CD14-positive monocyte (primary cell): ENCODE results near the gene GAK. TPM values are rescaled to one million over a fixed set of nuclear protein-coding genes. Genes with fewer than 3 reads are reported as not detected.
A peak's percentile ranks its signal among the peaks of the same experiment; 100 is the strongest.

Source experiments
- DNase-seq, 3 donors: peaks; one replicate each; pipeline ENCODE4 v3.0.0-alpha.2; 2011 to 2022
- H2AFZ ChIP-seq: 2 replicates; pipeline ENCODE4 v1.6.0; 2012; ENCODE audit warnings: mild to moderate bottlenecking, low read depth, low read length, inconsistent platforms; ENCODE audit not compliant: insufficient read depth, poor library complexity, severe bottlenecking
- H3K27ac ChIP-seq, 2 donors: 1 replicate in 1 of 2; 2 replicates in 1 of 2; pipeline ENCODE4 v1.5.1; 2012 to 2013; ENCODE audit warnings: low read length in 2 of 2, control low read depth in 1 of 2, inconsistent platforms in 1 of 2, low read depth in 1 of 2, mild to moderate bottlenecking in 1 of 2
- H3K27me3 ChIP-seq, 2 donors: one replicate each; pipeline versions ENCODE4 v1.6.0 to v1.6.1; 2011 to 2013; ENCODE audit warnings: low read length in 2 of 2; ENCODE audit not compliant: control insufficient read depth in 2 of 2, insufficient read depth in 2 of 2
- H3K36me3 ChIP-seq, 2 donors: replicated peaks in 1 of 2; 1 replicate in 1 of 2; 2 replicates in 1 of 2; pipeline versions ENCODE4 v1.5.1 to v1.6.1; 2012 to 2013; ENCODE audit warnings: low read length in 2 of 2, control low read depth in 1 of 2, inconsistent platforms in 1 of 2, mild to moderate bottlenecking in 1 of 2; ENCODE audit not compliant: insufficient read depth in 2 of 2, control insufficient read depth in 1 of 2
- H3K4me1 ChIP-seq, 2 donors: 1 replicate in 1 of 2; 2 replicates in 1 of 2; pipeline versions ENCODE4 v1.5.1 to v1.6.1; 2012 to 2013; ENCODE audit warnings: low read length in 2 of 2, control low read depth in 1 of 2, inconsistent platforms in 1 of 2, mild to moderate bottlenecking in 1 of 2, moderate library complexity in 1 of 2; ENCODE audit not compliant: insufficient read depth in 2 of 2, control insufficient read depth in 1 of 2
- H3K4me2 ChIP-seq: replicated peaks from 2 replicates; pipeline ENCODE3; 2012; ENCODE audit warnings: low read length, moderate library complexity, mild to moderate bottlenecking; ENCODE audit not compliant: poor library complexity, severe bottlenecking; ENCODE audit errors: extremely low read depth
- H3K4me3 ChIP-seq, 3 experiments: fragments of 200-600 bp in 1 of 3; sonication (generic) in 1 of 3; replicated peaks in 1 of 3; 1 replicate in 2 of 3; 2 replicates in 1 of 3; pipeline ENCODE4 v1.5.1; 2011 to 2013; ENCODE audit warnings: low read length in 3 of 3, mild to moderate bottlenecking in 3 of 3, control low read depth in 2 of 3, low read depth in 2 of 3, inconsistent platforms in 1 of 3, moderate library complexity in 1 of 3
- H3K79me2 ChIP-seq: 2 replicates; pipeline ENCODE4 v1.6.0; 2012; ENCODE audit warnings: mild to moderate bottlenecking, control low read depth, inconsistent platforms, low read length, moderate library complexity; ENCODE audit not compliant: insufficient read depth
- H3K9ac ChIP-seq: 2 replicates; pipeline ENCODE4 v1.6.0; 2017; ENCODE audit warnings: low read length, mild to moderate bottlenecking; ENCODE audit not compliant: insufficient read depth, poor library complexity, severe bottlenecking
- H3K9me3 ChIP-seq, 2 donors: replicated peaks in 1 of 2; 1 replicate in 1 of 2; 2 replicates in 1 of 2; pipeline versions ENCODE4 v1.5.1 to v1.6.1; 2012 to 2013; ENCODE audit warnings: low read length in 2 of 2, control low read depth in 1 of 2; ENCODE audit not compliant: control insufficient read depth in 1 of 2, insufficient read depth in 1 of 2
- H4K20me1 ChIP-seq: 2 replicates; pipeline ENCODE4 v1.6.0; 2012; ENCODE audit warnings: mild to moderate bottlenecking, low read length, control low read depth, moderate library complexity; ENCODE audit not compliant: insufficient read depth
- H3K27ac Mint-ChIP-seq, 7 donors: one replicate each; pipeline ENCODE4 v1.8.0; 2020; ENCODE audit warnings: mild to moderate bottlenecking in 7 of 7, mixed read lengths in 7 of 7, moderate library complexity in 6 of 7, inconsistent platforms in 2 of 7
- H3K27me3 Mint-ChIP-seq, 3 donors: one replicate each; pipeline ENCODE4 v1.8.0; 2021 to 2022; ENCODE audit warnings: low read depth in 3 of 3, mild to moderate bottlenecking in 3 of 3, mixed read lengths in 3 of 3, moderate library complexity in 3 of 3, inconsistent platforms in 1 of 3
- H3K36me3 Mint-ChIP-seq, 2 donors: one replicate each; pipeline ENCODE4 v1.8.0; 2020; ENCODE audit warnings: mixed read lengths in 2 of 2, inconsistent platforms in 1 of 2, mild to moderate bottlenecking in 1 of 2
- H3K4me1 Mint-ChIP-seq: one replicate; pipeline ENCODE4 v1.8.0; 2020; ENCODE audit warnings: mild to moderate bottlenecking, mixed read lengths
- H3K4me3 Mint-ChIP-seq, 2 donors: one replicate each; pipeline ENCODE4 v1.8.0; 2020; ENCODE audit warnings: mild to moderate bottlenecking in 2 of 2, mixed read lengths in 2 of 2, moderate library complexity in 1 of 2
- H3K9me3 Mint-ChIP-seq, 7 donors: one replicate each; pipeline ENCODE4 v1.8.0; 2020 to 2022; ENCODE audit warnings: mixed read lengths in 7 of 7, mild to moderate bottlenecking in 6 of 7, moderate library complexity in 6 of 7, inconsistent platforms in 2 of 7
- WGBS: methylation state at CpG from one replicate; pipeline ENCODE4 v1.1.5; 2013; ENCODE audit warnings: missing lambda C conversion rate; ENCODE audit not compliant: insufficient coverage; 5-methylcytosine and 5-hydroxymethylcytosine counted together
- intact Hi-C, 2 donors: fragments of 100-400 bp; cut with micrococcal nuclease; formaldehyde crosslinking; loops; one replicate each; pipeline versions ENCODE4 v1.15.0 to v1.15.1; 2023
- polyA plus RNA-seq, 3 donors: library from polyadenylated mRNA; depleted of rRNA in 1 of 3; unstranded in 2 of 3; stranded (reverse) in 1 of 3; fragments of 300-500 nt in 2 of 3; fragments of >200 nt in 1 of 3; fragmentation: Illumina TruSeq in 2 of 3; gene quantifications; 1 replicate in 2 of 3; 2 replicates in 1 of 3; pipeline ENCODE4 v1.2.3, GENCODE V29; 2012 to 2021
- TF ChIP-seq, protein P1 (sequence below): fragments of 200-600 bp; IDR thresholded peaks from one replicate; pipeline ENCODE4 v1.8.0; 2022; ENCODE audit warnings: antibody characterized with exemption, mild to moderate bottlenecking

GAK gene
- polyA plus RNA-seq, 3 donors: 40.3 to 88.7 (median 54.9) TPM

DNA sequence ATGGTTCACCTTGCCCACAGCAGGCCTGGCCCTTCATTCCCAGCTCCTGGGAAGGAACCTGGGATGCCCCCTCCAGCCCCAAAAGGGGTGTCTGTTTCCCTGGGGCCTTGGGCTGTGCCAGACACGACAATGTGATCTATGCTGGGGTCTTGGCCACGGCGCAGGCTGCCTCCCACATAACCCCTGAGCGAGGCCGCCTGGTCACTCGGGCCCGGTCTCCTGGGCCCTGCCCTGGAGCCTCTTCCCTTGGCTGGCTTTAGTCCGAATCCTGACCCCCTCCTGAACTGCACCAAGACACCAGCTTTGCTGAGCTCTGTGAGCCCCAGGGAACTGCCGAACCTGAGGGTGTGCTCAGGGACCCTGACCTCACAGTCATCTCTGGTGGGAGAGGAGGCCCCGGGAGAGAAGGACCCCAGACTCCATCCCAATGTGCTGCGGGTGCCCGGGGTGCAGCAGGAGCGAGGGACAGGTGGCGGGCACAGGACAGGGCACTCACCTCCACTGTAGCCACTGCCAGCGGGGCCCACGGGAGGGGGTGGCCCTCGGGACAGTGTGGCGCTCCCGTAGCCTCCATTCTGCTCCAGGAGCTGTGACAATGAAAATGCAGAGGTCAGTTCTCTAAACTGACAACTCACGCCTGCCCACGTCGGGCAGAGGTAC lies 42.0 kb downstream of the GAK start:
- Histone ChIP-seq H3K9me3 (no peaks in the 10 kb centered on the region), H3K79me2 (no peaks in the 10 kb centered on the region), H3K27me3 (no peaks in the 10 kb centered on the region), H3K27ac (no peak overlapping the region), H2AFZ (no peak overlapping the region), H3K9ac (no peak overlapping the region), H3K4me3 (no peak overlapping the region), H3K4me2 (no peak overlapping the region), H4K20me1 (peaks cover 73% of the 10 kb centered on the region), H3K4me1 (no peaks in the 10 kb centered on the region), H3K36me3 (peaks cover 83 to 98% of the 10 kb centered on the region in 2 donors)
- TF ChIP-seq, protein P1, sequence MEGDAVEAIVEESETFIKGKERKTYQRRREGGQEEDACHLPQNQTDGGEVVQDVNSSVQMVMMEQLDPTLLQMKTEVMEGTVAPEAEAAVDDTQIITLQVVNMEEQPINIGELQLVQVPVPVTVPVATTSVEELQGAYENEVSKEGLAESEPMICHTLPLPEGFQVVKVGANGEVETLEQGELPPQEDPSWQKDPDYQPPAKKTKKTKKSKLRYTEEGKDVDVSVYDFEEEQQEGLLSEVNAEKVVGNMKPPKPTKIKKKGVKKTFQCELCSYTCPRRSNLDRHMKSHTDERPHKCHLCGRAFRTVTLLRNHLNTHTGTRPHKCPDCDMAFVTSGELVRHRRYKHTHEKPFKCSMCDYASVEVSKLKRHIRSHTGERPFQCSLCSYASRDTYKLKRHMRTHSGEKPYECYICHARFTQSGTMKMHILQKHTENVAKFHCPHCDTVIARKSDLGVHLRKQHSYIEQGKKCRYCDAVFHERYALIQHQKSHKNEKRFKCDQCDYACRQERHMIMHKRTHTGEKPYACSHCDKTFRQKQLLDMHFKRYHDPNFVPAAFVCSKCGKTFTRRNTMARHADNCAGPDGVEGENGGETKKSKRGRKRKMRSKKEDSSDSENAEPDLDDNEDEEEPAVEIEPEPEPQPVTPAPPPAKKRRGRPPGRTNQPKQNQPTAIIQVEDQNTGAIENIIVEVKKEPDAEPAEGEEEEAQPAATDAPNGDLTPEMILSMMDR: no peak
- no peak for DNase-seq
- peaks cover 79 to 94% of the 10 kb centered on the region in 2 donors for H3K36me3 Mint-ChIP-seq
- intact Hi-C loops: no loop called here
- H3K4me1 Mint-ChIP-seq: no peaks in the 10 kb centered on the region
- no peak overlapping the region for H3K4me3 Mint-ChIP-seq
- WGBS: 97% methylated on average over 17 of the region's 22 CpGs
- H3K27me3 Mint-ChIP-seq: peaks cover 0 to 2% (median 0%) of the 10 kb centered on the region in 3 donors
- peaks cover 0 to 12% (median 0%) of the 10 kb centered on the region in 7 donors for H3K9me3 Mint-ChIP-seq
- no peak overlapping the region for H3K27ac Mint-ChIP-seq

DNA sequence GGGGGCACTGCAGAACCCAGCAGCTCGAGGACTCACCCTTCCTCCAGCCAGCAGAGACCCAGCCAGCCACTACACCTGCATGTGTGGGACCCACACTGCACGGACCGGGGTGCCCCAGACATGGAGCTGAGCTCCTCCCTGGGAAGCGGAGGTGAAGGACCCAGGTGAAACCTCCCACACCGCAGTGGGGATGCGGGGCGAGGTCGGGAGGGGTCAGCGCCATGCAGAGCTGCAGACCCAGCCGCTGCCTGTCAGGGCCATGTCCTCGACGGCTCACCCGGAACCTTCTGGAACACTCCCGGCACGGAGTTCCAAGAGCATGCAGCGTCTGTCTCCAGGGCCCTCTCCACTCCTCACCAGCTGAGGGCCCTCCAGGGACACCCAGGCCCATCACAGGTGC lies 42.6 kb downstream of the GAK start:
- H3K4me2 ChIP-seq: no peak overlapping the region
- intact Hi-C loops: no loop called here
- H3K9ac ChIP-seq: no peak overlapping the region
- no peak overlapping the region for H3K27ac ChIP-seq
- DNase-seq: no peak
- no peaks in the 10 kb centered on the region for H3K27me3 ChIP-seq
- no peaks in the 10 kb centered on the region for H3K4me1 ChIP-seq
- peaks cover 0 to 2% (median 0%) of the 10 kb centered on the region in 3 donors for H3K27me3 Mint-ChIP-seq
- no peak overlapping the region for H3K4me3 Mint-ChIP-seq
- peaks cover 79% of the 10 kb centered on the region for H4K20me1 ChIP-seq
- H3K4me1 Mint-ChIP-seq: no peaks in the 10 kb centered on the region
- H3K27ac Mint-ChIP-seq: peak overlapping the region in 1 of 7 donors; percentile 37
- H3K9me3 Mint-ChIP-seq: peaks cover 0 to 12% (median 0%) of the 10 kb centered on the region in 7 donors
- peaks cover 88 to 100% of the 10 kb centered on the region in 2 donors for H3K36me3 ChIP-seq
- H2AFZ ChIP-seq: no peak overlapping the region
- no peaks in the 10 kb centered on the region for H3K79me2 ChIP-seq
- WGBS: 97% methylated on average over 13 of the region's 16 CpGs
- no peak overlapping the region for H3K4me3 ChIP-seq
- peaks cover 82 to 95% of the 10 kb centered on the region in 2 donors for H3K36me3 Mint-ChIP-seq
- TF ChIP-seq, protein P1: no peak
- H3K9me3 ChIP-seq: no peaks in the 10 kb centered on the region
